ENCODE measurements around the gene MOB3A. TPM values are rescaled to one million over a fixed set of nuclear protein-coding genes. Genes with fewer than 3 reads are reported as not detected.
A peak's percentile ranks its signal among the peaks of the same experiment; 100 is the strongest.

Gene MOB3A
- total and polyA plus RNA-seq, 12 donors, result 5.5 to 54.0 (median 37.1) TPM

GRCh38 chr19:2042485-2043250, 53.5 kb downstream of the MOB3A start:
- Histone ChIP-seq H3K36me3 (replicated peaks in 1 of 2) (peaks cover 0 to 85% of the 10 kb centered on the region in 2 donors), H3K27me3 (no peaks in the 10 kb centered on the region), H3K4me1 (replicated peaks in 1 of 2) (peaks cover 83 to 93% of the 10 kb centered on the region in 2 donors), H3K4me3 (no peak overlapping the region), H3K27ac (peak overlapping the region in 4 of 5 donors; percentile 61 to 98 (median 94)), H3K9me3 (replicated peaks in 1 of 3) (no peaks in the 10 kb centered on the region)
- TF ChIP-seq, protein P1, sequence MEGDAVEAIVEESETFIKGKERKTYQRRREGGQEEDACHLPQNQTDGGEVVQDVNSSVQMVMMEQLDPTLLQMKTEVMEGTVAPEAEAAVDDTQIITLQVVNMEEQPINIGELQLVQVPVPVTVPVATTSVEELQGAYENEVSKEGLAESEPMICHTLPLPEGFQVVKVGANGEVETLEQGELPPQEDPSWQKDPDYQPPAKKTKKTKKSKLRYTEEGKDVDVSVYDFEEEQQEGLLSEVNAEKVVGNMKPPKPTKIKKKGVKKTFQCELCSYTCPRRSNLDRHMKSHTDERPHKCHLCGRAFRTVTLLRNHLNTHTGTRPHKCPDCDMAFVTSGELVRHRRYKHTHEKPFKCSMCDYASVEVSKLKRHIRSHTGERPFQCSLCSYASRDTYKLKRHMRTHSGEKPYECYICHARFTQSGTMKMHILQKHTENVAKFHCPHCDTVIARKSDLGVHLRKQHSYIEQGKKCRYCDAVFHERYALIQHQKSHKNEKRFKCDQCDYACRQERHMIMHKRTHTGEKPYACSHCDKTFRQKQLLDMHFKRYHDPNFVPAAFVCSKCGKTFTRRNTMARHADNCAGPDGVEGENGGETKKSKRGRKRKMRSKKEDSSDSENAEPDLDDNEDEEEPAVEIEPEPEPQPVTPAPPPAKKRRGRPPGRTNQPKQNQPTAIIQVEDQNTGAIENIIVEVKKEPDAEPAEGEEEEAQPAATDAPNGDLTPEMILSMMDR (IDR thresholded peaks at IDR 0.05), result no peak
- no peak for TF ChIP-seq POLR2A (IDR thresholded peaks at IDR 0.05)
- intact Hi-C loops (cut with DNase I), result no loop called here
- peak in 4 of 7 donors; percentile 66 to 78 (median 68) for DNase-seq
- WGBS, 4 donors, result 24 to 65% (median 36%) methylated on average over 5 to 29 of the region's 29 CpGs

DNA sequence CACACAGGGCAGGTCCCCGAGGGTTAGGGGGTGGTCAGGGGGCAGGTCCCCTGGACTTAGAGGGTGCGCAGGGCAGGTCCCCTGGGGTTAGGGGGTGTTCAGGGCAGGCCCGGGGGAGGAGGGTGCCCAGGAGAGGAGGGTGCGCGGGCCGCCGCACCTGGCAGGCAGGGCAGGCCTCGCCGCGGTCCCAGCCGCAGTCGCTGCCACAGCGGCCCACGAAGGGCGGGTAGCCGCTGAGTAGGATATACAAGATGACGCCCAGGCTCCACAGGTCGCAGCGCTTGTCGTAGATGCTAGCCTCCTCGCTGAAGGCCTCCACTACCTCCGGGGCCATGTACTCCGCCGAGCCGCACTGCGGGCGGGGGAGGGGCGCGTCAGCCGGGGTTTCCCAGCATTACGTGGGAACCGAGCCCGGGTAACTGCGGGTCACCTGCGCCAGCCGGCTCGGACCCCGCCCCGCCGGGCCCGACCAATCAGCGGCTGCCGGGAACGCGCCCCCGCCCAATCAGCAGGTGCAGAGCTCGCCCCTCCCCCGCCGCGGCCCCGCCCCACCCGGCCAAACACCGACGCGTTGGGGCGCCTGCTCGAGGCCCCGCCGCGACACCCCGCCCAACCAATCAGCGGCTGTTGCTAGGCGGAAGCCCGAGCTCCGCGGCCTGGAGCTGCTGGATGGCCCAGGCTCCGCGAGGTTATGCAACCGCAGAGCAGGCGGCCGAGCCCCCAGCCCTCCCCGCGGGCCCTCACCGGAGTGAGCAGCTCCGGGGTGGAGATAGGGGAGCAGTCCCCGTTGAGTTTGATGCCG, 54.2 kb downstream of the MOB3A start:
- no peaks in the 10 kb centered on the region for H3K9me3 ChIP-seq (replicated peaks in 1 of 3)
- peak overlapping the region; percentile 45 to 98 (median 93) for H3K27ac ChIP-seq
- H3K27me3 ChIP-seq, result no peaks in the 10 kb centered on the region
- H3K4me3 ChIP-seq, result peak overlapping the region in 1 of 4 donors; percentile 10
- DNase-seq, result peak; percentile 99
- TF ChIP-seq, protein P1 (IDR thresholded peaks at IDR 0.05), result no peak
- peak; percentile 35 to 65 for TF ChIP-seq POLR2A (IDR thresholded peaks at IDR 0.05)
- H3K4me1 ChIP-seq (replicated peaks in 1 of 2), result peaks cover 75 to 85% of the 10 kb centered on the region in 2 donors
- intact Hi-C loops (cut with DNase I), result no loop called here
- H3K36me3 ChIP-seq (replicated peaks in 1 of 2), result peaks cover 0 to 87% of the 10 kb centered on the region in 2 donors
- WGBS, 4 donors, result 9 to 24% (median 16%) methylated on average over 5 to 77 of the region's 77 CpGs

DNA sequence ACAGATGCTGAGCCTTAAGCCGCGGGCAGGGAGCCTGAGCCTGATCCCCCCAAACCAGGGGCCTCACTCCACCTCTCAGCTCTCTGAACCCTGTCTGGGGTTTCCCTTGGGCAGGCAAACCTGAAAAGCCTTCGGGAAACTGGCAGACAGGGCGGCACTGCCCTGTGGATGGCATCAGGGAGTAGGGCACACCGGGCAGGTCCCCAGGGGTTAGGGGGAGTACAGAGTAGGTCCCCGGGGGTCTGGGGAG, 54.8 kb downstream of the MOB3A start:
- WGBS, 4 donors, result 69 to 74% (median 74%) methylated on average over 4 to 6 of the region's 6 CpGs; no CpG with 5 or more reads in 1 of the 4 donors
- TF ChIP-seq, protein P1 (IDR thresholded peaks at IDR 0.05), result no peak
- TF ChIP-seq POLR2A (IDR thresholded peaks at IDR 0.05), result no peak
- Histone ChIP-seq H3K4me3 (peak overlapping the region in 1 of 4 donors; percentile 10), H3K27me3 (no peaks in the 10 kb centered on the region), H3K27ac (peak overlapping the region; percentile 45 to 98 (median 93)), H3K9me3 (replicated peaks in 1 of 3) (no peaks in the 10 kb centered on the region), H3K36me3 (replicated peaks in 1 of 2) (peaks cover 0 to 82% of the 10 kb centered on the region in 2 donors), H3K4me1 (replicated peaks in 1 of 2) (peaks cover 70 to 80% of the 10 kb centered on the region in 2 donors)
- intact Hi-C loops (cut with DNase I), result no loop called here
- peak in 3 of 7 donors; percentile 32 to 57 (median 54) for DNase-seq

Measured in adrenal gland (tissue), 12 donors.